ENCODE results near the gene CABLES2. TPM values are rescaled to one million over a fixed set of nuclear protein-coding genes. Genes with fewer than 3 reads are reported as not detected.

The CABLES2 gene
- total and polyA plus RNA-seq, 9 of the 15 experiments (the other 6 are each of a cell fraction or from before 2014, with no cell fraction given), result 0.46 to 4.2 (median 1.6) TPM

DNA sequence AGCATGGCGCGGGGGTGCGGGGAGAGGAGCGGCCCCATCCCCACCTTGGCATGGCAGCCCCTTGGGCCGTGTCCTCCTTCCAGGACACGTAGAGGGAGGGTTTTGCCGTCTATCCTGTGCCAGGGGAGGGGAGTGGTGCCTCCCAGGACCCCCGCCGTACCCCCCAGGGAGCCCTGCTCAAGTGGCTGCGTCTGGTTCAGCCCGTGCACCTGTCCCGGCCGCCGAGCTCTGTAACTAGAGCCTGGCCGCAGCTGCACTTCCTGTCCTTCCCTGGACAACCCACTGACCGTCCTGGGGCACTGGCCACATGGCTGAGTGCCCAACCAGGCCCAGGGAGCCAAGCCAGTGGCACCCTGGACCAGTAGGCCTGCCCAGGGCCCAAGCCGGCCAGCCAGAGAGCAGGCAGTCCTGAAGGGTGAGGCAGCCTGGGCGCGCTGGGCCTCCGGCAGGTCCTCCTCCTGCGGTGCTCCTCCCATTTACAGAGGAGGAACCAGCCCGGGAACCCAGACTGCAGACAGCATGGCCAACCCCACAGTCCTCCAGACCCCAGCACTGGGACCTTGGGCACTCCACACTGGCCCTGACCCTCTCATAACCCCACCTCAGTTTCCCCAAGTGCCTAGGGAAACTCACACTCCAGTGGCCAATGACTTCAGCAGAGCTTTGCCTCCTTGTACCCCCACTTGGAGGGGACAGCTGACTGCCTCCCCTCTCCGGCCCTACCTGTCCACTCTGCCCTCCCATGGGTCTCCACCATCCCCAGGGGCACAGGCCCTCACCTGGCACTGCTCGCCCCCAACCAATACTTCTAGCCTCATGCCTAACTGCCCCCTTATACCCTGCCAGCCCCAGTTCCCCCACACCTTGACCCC, 48.7 kb downstream of the CABLES2 start (continued):
- TF ChIP-seq ZNF589 (CRISPR knock-in tag; IDR thresholded peaks at IDR 0.05; ENCODE audit: low read depth) (0 out of 2 replicates have a peak, but pooled peaks have one; percentile 43), SRSF3 (IDR thresholded peaks at IDR 0.05; ENCODE audit: insufficient read depth, low read length) (0 out of 2 replicates have a peak, but pooled peaks have one; percentile 20), ZBTB1 (CRISPR knock-in tag; IDR thresholded peaks at IDR 0.05; ENCODE audit: borderline replicate concordance, low read depth) (peak; percentile 67; the same call in 1 of the 2 replicates), PHF21A (IDR thresholded peaks at IDR 0.05; ENCODE audit: borderline replicate concordance, low read depth) (no peak), ZFX (CRISPR knock-in tag; IDR thresholded peaks at IDR 0.05) (peak; percentile 51)

DNA sequence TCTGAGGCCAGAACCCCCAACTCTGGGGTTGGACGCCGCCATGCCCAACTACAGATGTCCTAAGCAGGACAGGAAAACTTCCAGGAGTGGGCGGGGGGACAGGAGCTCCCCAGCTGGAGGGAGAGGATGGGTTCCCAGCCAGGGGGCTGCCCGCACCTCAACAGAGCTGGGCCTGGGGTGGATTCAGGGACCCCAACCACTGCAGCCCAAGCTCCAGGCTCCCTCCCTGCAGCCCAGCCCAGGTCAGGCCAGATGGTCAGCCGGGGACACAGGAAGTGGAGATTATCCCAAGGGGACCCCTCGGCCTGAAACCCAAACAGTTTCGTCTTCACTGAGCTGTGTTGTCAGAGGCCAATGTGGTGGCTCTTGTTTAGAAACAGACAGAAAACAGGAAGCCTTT, 49.4 kb downstream of the CABLES2 start:
- Histone ChIP-seq H3K9ac (ENCODE audit: insufficient read depth in 1 of 2, low read depth in 2 of 2, low read length in 2 of 2) (peak overlapping the region; percentile 89 to 93), H3K27ac (ENCODE audit: extremely low read depth, low read depth, low read length) (peak overlapping the region; percentile 92), H3K9me3 (replicated peaks; ENCODE audit: control insufficient read depth, insufficient read depth, low read depth, low read length) (no peaks in the 10 kb centered on the region), H3K4me2 (ENCODE audit: insufficient read depth, low read length) (peak overlapping the region; percentile 97), H3K36me3 (ENCODE audit: control insufficient read depth, insufficient read depth, low read length) (peaks cover 65% of the 10 kb centered on the region; the same call in 1 of the 3 replicates), H4K20me1 (replicated peaks; ENCODE audit: control insufficient read depth, insufficient read depth, low read length) (0 out of 2 replicates have a peak, but pooled peaks cover 3% of the 10 kb centered on the region), H3K4me1 (replicated peaks in 1 of 2; ENCODE audit: control insufficient read depth in 2 of 2, insufficient read depth in 2 of 2, low read length in 2 of 2) (peaks cover 30 to 92% of the 10 kb centered on the region in 2 experiments), H3K27me3 (ENCODE audit: control insufficient read depth in 2 of 2, insufficient read depth in 2 of 2, low read length in 2 of 2) (no peaks in the 10 kb centered on the region), H2AFZ (ENCODE audit: low read depth, low read length) (peak overlapping the region; percentile 40; the same call in 1 of the 2 replicates), H3K4me3 (peak overlapping the region; percentile 42), H3K9me1 (ENCODE audit: control insufficient read depth, insufficient read depth, low read length) (no peaks in the 10 kb centered on the region), H3K79me2 (ENCODE audit: control insufficient read depth, insufficient read depth, low read length) (peaks cover 58% of the 10 kb centered on the region)
- in situ Hi-C loops (cut with MboI) (no loop called here), intact Hi-C loops (cut with micrococcal nuclease) (loop anchor here (2.0 kb wide), 1 partner anchor 37 kb away; no protein-coding TSS in a partner anchor)
- no TSS peak for BruUV-seq (replicated peaks)
- peak; percentile 6 for ATAC-seq
- peak; percentile 74 for FAIRE-seq
- no peak for DNase-seq (ENCODE audit: extremely low read depth in 1 of 4, low spot score in 3 of 4)
- 17% methylated on average over 7 of the region's 7 CpGs for WGBS (ENCODE audit: insufficient coverage, low coverage, missing lambda C conversion rate)
- CTCF ChIA-PET (ENCODE audit: low intra/inter-chr PET ratio), result no interaction called here
- POLR2A ChIA-PET, result interaction anchor here (0.6 to 2.2 kb wide), 10 partner anchors 8 to 437 kb away, joined by 3 to 7 read pairs (median 4); partner anchors contain the start of genes ADRM1 and LAMA5
- TF ChIP-seq ETV1 (tag; conservative IDR thresholded peaks at IDR 0.05; ENCODE audit: low read depth) (0 out of 2 replicates have a peak, but pooled peaks have one; percentile 14), FOSL1 (tag; conservative IDR thresholded peaks at IDR 0.05) (0 out of 2 replicates have a peak, but pooled peaks have one; percentile 10), TEAD2 (tag; IDR thresholded peaks at IDR 0.05) (no peak), FIP1L1 (IDR thresholded peaks at IDR 0.05; ENCODE audit: low read depth, low read length, poor library complexity, severe bottlenecking) (no peak), SMAD4 (CRISPR knock-in tag; conservative IDR thresholded peaks at IDR 0.05) (0 out of 2 replicates have a peak, but pooled peaks have one; percentile 3), ZFP30 (CRISPR knock-in tag; IDR thresholded peaks at IDR 0.05; ENCODE audit: borderline replicate concordance) (no peak), FOXJ3 (CRISPR knock-in tag; IDR thresholded peaks at IDR 0.05) (no peak), RBM25 (IDR thresholded peaks at IDR 0.05; ENCODE audit: low read depth, low read length, severe bottlenecking) (no peak), NUFIP1 (IDR thresholded peaks at IDR 0.05; ENCODE audit: partially characterized antibody) (peak; percentile 5), RB1 (IDR thresholded peaks at IDR 0.05; ENCODE audit: low read depth) (0 out of 2 replicates have a peak, but pooled peaks have one; percentile 3)
- TF ChIP-seq, protein P1, sequence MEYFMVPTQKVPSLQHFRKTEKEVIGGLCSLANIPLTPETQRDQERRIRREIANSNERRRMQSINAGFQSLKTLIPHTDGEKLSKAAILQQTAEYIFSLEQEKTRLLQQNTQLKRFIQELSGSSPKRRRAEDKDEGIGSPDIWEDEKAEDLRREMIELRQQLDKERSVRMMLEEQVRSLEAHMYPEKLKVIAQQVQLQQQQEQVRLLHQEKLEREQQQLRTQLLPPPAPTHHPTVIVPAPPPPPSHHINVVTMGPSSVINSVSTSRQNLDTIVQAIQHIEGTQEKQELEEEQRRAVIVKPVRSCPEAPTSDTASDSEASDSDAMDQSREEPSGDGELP (CRISPR knock-in tag; IDR thresholded peaks at IDR 0.05; ENCODE audit: borderline replicate concordance), result peak; percentile 47; the same call in 1 of the 2 replicates

Measured in K562 (cell line).